SK-N-SH treated with all-trans-retinoic acid at 6 μM for 48 hours (cell line): ENCODE measurements around the gene GMCL2.
A peak's percentile ranks its signal among the peaks of the same experiment; 100 is the strongest.

Source experiments
- ATAC-seq: fragments of 200-7000 bp; cut with Tn5 transposase; 3 replicates; pipeline ENCODE4 v1.9.1; 2020; ENCODE audit warnings: mild to moderate bottlenecking, moderate library complexity
- ARNTL ChIP-seq: fragments of 450-650 bp; formaldehyde crosslinking; IDR thresholded peaks from 2 replicates; pipeline ENCODE4 v1.5.0; 2020; ENCODE audit warnings: low read depth, mild to moderate bottlenecking, moderate library complexity, borderline replicate concordance
- BACH2 ChIP-seq: fragments of 250-450 bp; sonication (Bioruptor Pico); IDR thresholded peaks from 2 replicates; pipeline ENCODE4 v1.9.0; 2021; ENCODE audit warnings: mild to moderate bottlenecking, borderline replicate concordance
- CSDC2 ChIP-seq: fragments of 250-450 bp; sonication (Bioruptor Pico); IDR thresholded peaks from 2 replicates; pipeline ENCODE4 v1.5.0; 2020; ENCODE audit warnings: mild to moderate bottlenecking, moderate library complexity
- ESRRG ChIP-seq: fragments of 250-450 bp; sonication (Bioruptor Pico); IDR thresholded peaks from 2 replicates; pipeline ENCODE4 v1.6.1; 2021; ENCODE audit warnings: mild to moderate bottlenecking
- GLIS3 ChIP-seq: fragments of 250-450 bp; sonication (Bioruptor Pico); IDR thresholded peaks from 2 replicates; pipeline ENCODE4 v1.5.0; 2020; ENCODE audit warnings: mild to moderate bottlenecking, moderate library complexity
- ISL1 ChIP-seq: fragments of 250-450 bp; sonication (Bioruptor Pico); IDR thresholded peaks from 2 replicates; pipeline ENCODE4 v2.1.2; 2022; ENCODE audit warnings: mild to moderate bottlenecking, moderate library complexity
- OSR1 ChIP-seq: fragments of 250-450 bp; sonication (Bioruptor Pico); IDR thresholded peaks from 2 replicates; pipeline ENCODE4 v1.8.0; 2022; ENCODE audit warnings: moderate library complexity, mild to moderate bottlenecking, inconsistent platforms
- PPARA ChIP-seq: fragments of 250-450 bp; sonication (Bioruptor Pico); IDR thresholded peaks from 2 replicates; pipeline ENCODE4 v1.5.0; 2020; ENCODE audit warnings: mild to moderate bottlenecking, borderline replicate concordance
- RARB ChIP-seq: fragments of 250-450 bp; sonication (Bioruptor Pico); IDR thresholded peaks from 2 replicates; pipeline ENCODE4 v1.8.0; 2021; ENCODE audit warnings: mild to moderate bottlenecking, moderate library complexity
- SNAI2 ChIP-seq: fragments of 250-450 bp; sonication (Bioruptor Pico); IDR thresholded peaks from 2 replicates; pipeline ENCODE4 v1.5.0; 2020; ENCODE audit warnings: mild to moderate bottlenecking, moderate library complexity
- TCF4 ChIP-seq: fragments of 250-450 bp; sonication (Bioruptor Pico); IDR thresholded peaks from 2 replicates; pipeline ENCODE4 v1.8.0; 2021; ENCODE audit warnings: mild to moderate bottlenecking, moderate library complexity, borderline replicate concordance
- TOX ChIP-seq: fragments of 250-450 bp; sonication (Bioruptor Pico); IDR thresholded peaks from 2 replicates; pipeline ENCODE4 v1.8.0; 2021; ENCODE audit warnings: mild to moderate bottlenecking, moderate library complexity, borderline replicate concordance
- ZC3H10 ChIP-seq: fragments of 250-450 bp; sonication (Bioruptor Pico); IDR thresholded peaks from 2 replicates; pipeline ENCODE4 v1.5.1; 2021; ENCODE audit warnings: mild to moderate bottlenecking, moderate library complexity
- ZFP3 ChIP-seq: fragments of 250-450 bp; sonication (Bioruptor Pico); IDR thresholded peaks from 2 replicates; pipeline ENCODE4 v1.5.0; 2020; ENCODE audit warnings: mild to moderate bottlenecking, moderate library complexity
- ZFP30 ChIP-seq: fragments of 450-650 bp; formaldehyde crosslinking; IDR thresholded peaks from 2 replicates; pipeline ENCODE4 v1.5.0; 2022; ENCODE audit warnings: mild to moderate bottlenecking, moderate library complexity
- ZNF565 ChIP-seq: fragments of 450-650 bp; formaldehyde crosslinking; conservative IDR thresholded peaks from 2 replicates; pipeline ENCODE4 v1.5.0; 2020; ENCODE audit warnings: low read depth, mild to moderate bottlenecking, moderate library complexity
- ZNF70 ChIP-seq: fragments of 450-650 bp; formaldehyde crosslinking; IDR thresholded peaks from 2 replicates; pipeline ENCODE4 v1.5.0; 2020; ENCODE audit warnings: mild to moderate bottlenecking, moderate library complexity
- ZNF8 ChIP-seq: fragments of 450-650 bp; formaldehyde crosslinking; IDR thresholded peaks from 2 replicates; pipeline ENCODE4 v1.5.0; 2020; ENCODE audit warnings: mild to moderate bottlenecking, moderate library complexity
- TF ChIP-seq, protein P1 (sequence below): fragments of 250-450 bp; sonication (Bioruptor Pico); IDR thresholded peaks from 2 replicates; pipeline ENCODE4 v1.5.0; 2020; ENCODE audit warnings: mild to moderate bottlenecking, moderate library complexity
- TF ChIP-seq, protein P2 (sequence below): fragments of 250-450 bp; sonication (Bioruptor Pico); IDR thresholded peaks from 2 replicates; pipeline ENCODE4 v1.5.1; 2021; ENCODE audit warnings: mild to moderate bottlenecking, moderate library complexity
- TF ChIP-seq, protein P3 (sequence below): fragments of 250-450 bp; sonication (Bioruptor Pico); IDR thresholded peaks from 2 replicates; pipeline ENCODE4 v1.8.0; 2021; ENCODE audit warnings: low read depth, mild to moderate bottlenecking, moderate library complexity, borderline replicate concordance
- TF ChIP-seq, protein P4 (sequence below): fragments of 250-450 bp; sonication (Bioruptor Pico); IDR thresholded peaks from 2 replicates; pipeline ENCODE4 v1.8.0; 2020; ENCODE audit warnings: mild to moderate bottlenecking, moderate library complexity, borderline replicate concordance
- TF ChIP-seq, protein P5 (sequence below): fragments of 250-450 bp; sonication (Bioruptor Pico); IDR thresholded peaks from 2 replicates; pipeline ENCODE4 v1.5.1; 2020; ENCODE audit warnings: low read depth, mild to moderate bottlenecking, moderate library complexity

Gene GMCL2, protein sequence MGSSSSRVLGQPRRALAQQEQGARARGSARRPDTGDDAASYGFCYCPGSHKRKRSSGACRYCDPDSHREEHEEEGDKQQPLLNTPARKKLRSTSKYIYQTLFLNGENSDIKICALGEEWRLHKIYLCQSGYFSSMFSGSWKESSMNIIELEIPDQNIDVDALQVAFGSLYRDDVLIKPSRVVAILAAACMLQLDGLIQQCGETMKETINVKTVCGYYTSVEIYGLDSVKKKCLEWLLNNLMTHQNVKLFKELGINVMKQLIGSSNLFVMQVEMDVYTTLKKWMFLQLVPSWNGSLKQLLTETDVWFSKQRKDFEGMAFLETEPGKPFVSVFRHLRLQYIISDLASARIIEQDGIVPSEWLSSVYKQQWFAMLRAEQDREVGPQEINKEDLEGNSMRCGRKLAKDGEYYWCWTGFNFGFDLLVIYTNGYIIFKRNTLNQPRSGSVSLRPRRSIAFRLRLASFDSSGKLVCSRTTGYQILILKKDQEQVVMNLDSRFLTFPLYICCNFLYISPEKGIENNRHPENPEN

DNA sequence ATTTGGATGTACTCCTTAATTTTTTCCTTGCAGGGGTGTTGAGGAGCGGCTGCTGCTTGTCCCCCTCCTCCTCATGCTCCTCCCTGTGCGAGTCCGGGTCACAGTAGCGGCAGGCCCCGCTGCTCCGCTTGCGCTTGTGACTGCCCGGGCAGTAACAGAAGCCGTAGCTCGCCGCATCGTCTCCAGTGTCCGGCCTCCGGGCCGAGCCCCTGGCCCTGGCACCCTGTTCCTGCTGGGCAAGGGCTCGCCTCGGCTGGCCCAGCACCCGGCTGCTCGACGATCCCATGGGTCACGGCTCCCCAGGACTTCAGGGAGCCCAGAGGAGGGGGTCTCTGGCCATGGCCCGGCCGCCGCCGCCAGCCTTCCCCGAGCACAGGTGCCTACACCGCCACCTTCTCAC is at the start of gene GMCL2:
TSS of gene GMCL2 (minus strand) at position 358 of the 400 bp plus-strand sequence. CDS start at position 286, 72 bp downstream.
- peak; percentile 56 for ATAC-seq
- TF ChIP-seq, protein P1, sequence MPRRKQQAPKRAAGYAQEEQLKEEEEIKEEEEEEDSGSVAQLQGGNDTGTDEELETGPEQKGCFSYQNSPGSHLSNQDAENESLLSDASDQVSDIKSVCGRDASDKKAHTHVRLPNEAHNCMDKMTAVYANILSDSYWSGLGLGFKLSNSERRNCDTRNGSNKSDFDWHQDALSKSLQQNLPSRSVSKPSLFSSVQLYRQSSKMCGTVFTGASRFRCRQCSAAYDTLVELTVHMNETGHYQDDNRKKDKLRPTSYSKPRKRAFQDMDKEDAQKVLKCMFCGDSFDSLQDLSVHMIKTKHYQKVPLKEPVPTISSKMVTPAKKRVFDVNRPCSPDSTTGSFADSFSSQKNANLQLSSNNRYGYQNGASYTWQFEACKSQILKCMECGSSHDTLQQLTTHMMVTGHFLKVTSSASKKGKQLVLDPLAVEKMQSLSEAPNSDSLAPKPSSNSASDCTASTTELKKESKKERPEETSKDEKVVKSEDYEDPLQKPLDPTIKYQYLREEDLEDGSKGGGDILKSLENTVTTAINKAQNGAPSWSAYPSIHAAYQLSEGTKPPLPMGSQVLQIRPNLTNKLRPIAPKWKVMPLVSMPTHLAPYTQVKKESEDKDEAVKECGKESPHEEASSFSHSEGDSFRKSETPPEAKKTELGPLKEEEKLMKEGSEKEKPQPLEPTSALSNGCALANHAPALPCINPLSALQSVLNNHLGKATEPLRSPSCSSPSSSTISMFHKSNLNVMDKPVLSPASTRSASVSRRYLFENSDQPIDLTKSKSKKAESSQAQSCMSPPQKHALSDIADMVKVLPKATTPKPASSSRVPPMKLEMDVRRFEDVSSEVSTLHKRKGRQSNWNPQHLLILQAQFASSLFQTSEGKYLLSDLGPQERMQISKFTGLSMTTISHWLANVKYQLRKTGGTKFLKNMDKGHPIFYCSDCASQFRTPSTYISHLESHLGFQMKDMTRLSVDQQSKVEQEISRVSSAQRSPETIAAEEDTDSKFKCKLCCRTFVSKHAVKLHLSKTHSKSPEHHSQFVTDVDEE (CRISPR knock-in tag) = no peak
- TF ChIP-seq, protein P2, sequence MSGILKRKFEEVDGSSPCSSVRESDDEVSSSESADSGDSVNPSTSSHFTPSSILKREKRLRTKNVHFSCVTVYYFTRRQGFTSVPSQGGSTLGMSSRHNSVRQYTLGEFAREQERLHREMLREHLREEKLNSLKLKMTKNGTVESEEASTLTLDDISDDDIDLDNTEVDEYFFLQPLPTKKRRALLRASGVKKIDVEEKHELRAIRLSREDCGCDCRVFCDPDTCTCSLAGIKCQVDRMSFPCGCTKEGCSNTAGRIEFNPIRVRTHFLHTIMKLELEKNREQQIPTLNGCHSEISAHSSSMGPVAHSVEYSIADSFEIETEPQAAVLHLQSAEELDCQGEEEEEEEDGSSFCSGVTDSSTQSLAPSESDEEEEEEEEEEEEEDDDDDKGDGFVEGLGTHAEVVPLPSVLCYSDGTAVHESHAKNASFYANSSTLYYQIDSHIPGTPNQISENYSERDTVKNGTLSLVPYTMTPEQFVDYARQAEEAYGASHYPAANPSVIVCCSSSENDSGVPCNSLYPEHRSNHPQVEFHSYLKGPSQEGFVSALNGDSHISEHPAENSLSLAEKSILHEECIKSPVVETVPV (CRISPR knock-in tag) = no peak
- TF ChIP-seq TOX (CRISPR knock-in tag) = no peak
- no peak for TF ChIP-seq ZFP30 (CRISPR knock-in tag)
- TF ChIP-seq ZNF8 = no peak
- no peak for TF ChIP-seq ZC3H10 (CRISPR knock-in tag)
- no peak for TF ChIP-seq CSDC2
- TF ChIP-seq RARB (CRISPR knock-in tag) = no peak
- no peak for TF ChIP-seq GLIS3 (CRISPR knock-in tag)
- TF ChIP-seq, protein P3, sequence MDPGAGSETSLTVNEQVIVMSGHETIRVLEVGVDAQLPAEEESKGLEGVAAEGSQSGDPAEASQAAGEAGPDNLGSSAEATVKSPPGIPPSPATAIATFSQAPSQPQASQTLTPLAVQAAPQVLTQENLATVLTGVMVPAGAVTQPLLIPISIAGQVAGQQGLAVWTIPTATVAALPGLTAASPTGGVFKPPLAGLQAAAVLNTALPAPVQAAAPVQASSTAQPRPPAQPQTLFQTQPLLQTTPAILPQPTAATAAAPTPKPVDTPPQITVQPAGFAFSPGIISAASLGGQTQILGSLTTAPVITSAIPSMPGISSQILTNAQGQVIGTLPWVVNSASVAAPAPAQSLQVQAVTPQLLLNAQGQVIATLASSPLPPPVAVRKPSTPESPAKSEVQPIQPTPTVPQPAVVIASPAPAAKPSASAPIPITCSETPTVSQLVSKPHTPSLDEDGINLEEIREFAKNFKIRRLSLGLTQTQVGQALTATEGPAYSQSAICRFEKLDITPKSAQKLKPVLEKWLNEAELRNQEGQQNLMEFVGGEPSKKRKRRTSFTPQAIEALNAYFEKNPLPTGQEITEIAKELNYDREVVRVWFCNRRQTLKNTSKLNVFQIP (CRISPR knock-in tag) = no peak
- no peak for TF ChIP-seq ZNF565 (CRISPR knock-in tag)
- TF ChIP-seq ZNF70 (CRISPR knock-in tag) = no peak
- TF ChIP-seq OSR1 (CRISPR knock-in tag) = no peak
- TF ChIP-seq, protein P4, sequence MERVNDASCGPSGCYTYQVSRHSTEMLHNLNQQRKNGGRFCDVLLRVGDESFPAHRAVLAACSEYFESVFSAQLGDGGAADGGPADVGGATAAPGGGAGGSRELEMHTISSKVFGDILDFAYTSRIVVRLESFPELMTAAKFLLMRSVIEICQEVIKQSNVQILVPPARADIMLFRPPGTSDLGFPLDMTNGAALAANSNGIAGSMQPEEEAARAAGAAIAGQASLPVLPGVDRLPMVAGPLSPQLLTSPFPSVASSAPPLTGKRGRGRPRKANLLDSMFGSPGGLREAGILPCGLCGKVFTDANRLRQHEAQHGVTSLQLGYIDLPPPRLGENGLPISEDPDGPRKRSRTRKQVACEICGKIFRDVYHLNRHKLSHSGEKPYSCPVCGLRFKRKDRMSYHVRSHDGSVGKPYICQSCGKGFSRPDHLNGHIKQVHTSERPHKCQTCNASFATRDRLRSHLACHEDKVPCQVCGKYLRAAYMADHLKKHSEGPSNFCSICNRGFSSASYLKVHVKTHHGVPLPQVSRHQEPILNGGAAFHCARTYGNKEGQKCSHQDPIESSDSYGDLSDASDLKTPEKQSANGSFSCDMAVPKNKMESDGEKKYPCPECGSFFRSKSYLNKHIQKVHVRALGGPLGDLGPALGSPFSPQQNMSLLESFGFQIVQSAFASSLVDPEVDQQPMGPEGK (CRISPR knock-in tag) = no peak
- no peak for TF ChIP-seq ISL1
- no peak for TF ChIP-seq PPARA
- no peak for TF ChIP-seq ESRRG
- TF ChIP-seq ZFP3 (CRISPR knock-in tag) = no peak

DNA sequence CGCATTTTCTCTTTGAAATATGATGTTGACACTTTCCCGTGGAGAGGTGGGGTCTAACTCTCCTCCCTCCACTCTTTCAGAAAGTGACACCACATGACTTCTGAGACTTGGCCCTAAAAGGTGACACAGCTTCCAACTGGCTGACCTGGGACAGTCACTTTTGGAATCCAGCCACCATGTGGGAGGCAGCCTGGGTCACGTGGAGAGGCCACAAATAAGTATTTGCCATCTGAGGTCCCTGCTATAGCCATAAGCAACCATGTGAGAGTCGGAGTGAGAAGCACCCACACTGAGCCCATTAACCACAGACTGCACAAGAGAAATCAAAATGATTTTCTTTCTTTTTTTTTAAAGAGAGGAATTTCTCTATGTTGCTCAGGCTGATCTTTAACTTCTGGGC is 49.5 kb upstream of the GMCL2 start:
- TF ChIP-seq ZFP3 (CRISPR knock-in tag) (no peak), SNAI2 (no peak), ZFP30 (CRISPR knock-in tag) (no peak), RARB (CRISPR knock-in tag) (no peak), ZNF70 (CRISPR knock-in tag) (no peak), OSR1 (CRISPR knock-in tag) (no peak), BACH2 (CRISPR knock-in tag) (no peak), GLIS3 (CRISPR knock-in tag) (no peak), ZC3H10 (CRISPR knock-in tag) (no peak), TCF4 (no peak), ARNTL (CRISPR knock-in tag) (no peak), ISL1 (no peak), CSDC2 (no peak)
- TF ChIP-seq, protein P2 (CRISPR knock-in tag) = no peak
- TF ChIP-seq, protein P5, sequence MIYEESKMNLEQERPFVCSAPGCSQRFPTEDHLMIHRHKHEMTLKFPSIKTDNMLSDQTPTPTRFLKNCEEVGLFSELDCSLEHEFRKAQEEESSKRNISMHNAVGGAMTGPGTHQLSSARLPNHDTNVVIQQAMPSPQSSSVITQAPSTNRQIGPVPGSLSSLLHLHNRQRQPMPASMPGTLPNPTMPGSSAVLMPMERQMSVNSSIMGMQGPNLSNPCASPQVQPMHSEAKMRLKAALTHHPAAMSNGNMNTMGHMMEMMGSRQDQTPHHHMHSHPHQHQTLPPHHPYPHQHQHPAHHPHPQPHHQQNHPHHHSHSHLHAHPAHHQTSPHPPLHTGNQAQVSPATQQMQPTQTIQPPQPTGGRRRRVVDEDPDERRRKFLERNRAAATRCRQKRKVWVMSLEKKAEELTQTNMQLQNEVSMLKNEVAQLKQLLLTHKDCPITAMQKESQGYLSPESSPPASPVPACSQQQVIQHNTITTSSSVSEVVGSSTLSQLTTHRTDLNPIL = no peak
- TF ChIP-seq, protein P3 (CRISPR knock-in tag) = no peak
- TF ChIP-seq, protein P1 (CRISPR knock-in tag) = no peak
- no peak for ATAC-seq
